ENCODE measurements around the gene GRP.

GRP gene

GRCh38 chr18:59228351-59228750 lies 8.4 kb downstream of the GRP start (continued):
- no peak for TF ChIP-seq CREB5 (CRISPR knock-in tag; IDR thresholded peaks at IDR 0.05; ENCODE audit: low read depth)
- TF ChIP-seq PATZ1 (CRISPR knock-in tag; IDR thresholded peaks at IDR 0.05; ENCODE audit: borderline replicate concordance) = no peak
- TF ChIP-seq BACH2 (CRISPR knock-in tag; IDR thresholded peaks at IDR 0.05; ENCODE audit: borderline replicate concordance) = no peak

- TF ChIP-seq ZFP30 (CRISPR knock-in tag; IDR thresholded peaks at IDR 0.05) = no peak
- TF ChIP-seq BACH2 (CRISPR knock-in tag; IDR thresholded peaks at IDR 0.05; ENCODE audit: borderline replicate concordance) = no peak
- TF ChIP-seq RARB (CRISPR knock-in tag; IDR thresholded peaks at IDR 0.05) = no peak
- ATAC-seq = no peak
These were observed 9.2 kb downstream of the GRP start for GRCh38 chr18:59229191-59229590.

- ATAC-seq = no peak
- no peak for TF ChIP-seq GLIS3 (CRISPR knock-in tag; IDR thresholded peaks at IDR 0.05)
- no peak for TF ChIP-seq CSRNP3 (CRISPR knock-in tag; IDR thresholded peaks at IDR 0.05)
- no peak for TF ChIP-seq CREB5 (CRISPR knock-in tag; IDR thresholded peaks at IDR 0.05; ENCODE audit: low read depth)
- TF ChIP-seq PPARA (CRISPR knock-in tag; IDR thresholded peaks at IDR 0.05; ENCODE audit: borderline replicate concordance) = no peak
- no peak for TF ChIP-seq OSR1 (CRISPR knock-in tag; IDR thresholded peaks at IDR 0.05)
- no peak for TF ChIP-seq ZFP30 (CRISPR knock-in tag; IDR thresholded peaks at IDR 0.05)
- no peak for TF ChIP-seq RARB (CRISPR knock-in tag; IDR thresholded peaks at IDR 0.05)
- TF ChIP-seq ISL1 (CRISPR knock-in tag; IDR thresholded peaks at IDR 0.05) = no peak
- TF ChIP-seq ZNF8 (CRISPR knock-in tag; IDR thresholded peaks at IDR 0.05) = no peak
- TF ChIP-seq ARNTL (CRISPR knock-in tag; IDR thresholded peaks at IDR 0.05; ENCODE audit: borderline replicate concordance, low read depth) = no peak
- TF ChIP-seq CSDC2 (CRISPR knock-in tag; IDR thresholded peaks at IDR 0.05) = no peak
- TF ChIP-seq ZFP3 (CRISPR knock-in tag; IDR thresholded peaks at IDR 0.05) = no peak
These were observed 9.9 kb downstream of the GRP start for GRCh38 chr18:59229701-59230443.

DNA sequence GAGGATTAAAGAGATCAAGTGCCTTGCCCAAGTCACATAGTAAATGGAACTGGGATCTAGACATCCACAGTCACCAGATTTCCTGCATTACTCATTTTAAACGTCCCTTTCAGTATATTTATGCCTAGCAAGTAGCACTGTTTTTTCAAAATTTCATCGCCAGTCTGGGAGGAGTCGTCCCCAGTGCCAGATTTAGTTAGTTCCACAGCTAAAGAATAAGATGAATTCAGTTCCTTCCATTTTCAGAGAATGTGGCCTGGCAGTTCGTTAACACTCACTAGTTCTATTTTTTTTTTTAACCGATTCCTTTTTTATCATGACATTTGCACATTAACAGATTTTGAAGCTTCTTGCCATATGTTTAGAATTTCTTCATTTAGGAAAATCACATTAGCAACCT lies 11.2 kb downstream of the GRP start:
- TF ChIP-seq TSHZ2 (CRISPR knock-in tag; IDR thresholded peaks at IDR 0.05) = no peak
- TF ChIP-seq CSDC2 (CRISPR knock-in tag; IDR thresholded peaks at IDR 0.05) = no peak
- no peak for TF ChIP-seq CREB5 (CRISPR knock-in tag; IDR thresholded peaks at IDR 0.05; ENCODE audit: low read depth)
- ATAC-seq = no peak
